ENCODE data around the gene GATC. TPM values are rescaled to one million over a fixed set of nuclear protein-coding genes. Genes with fewer than 3 reads are reported as not detected.

The GATC gene
- 10 to 100 TPM; 27.3 to 32.3 TPM for total RNA-seq

- POLR2A ChIA-PET: no interaction called here
- DNase-seq: peak; percentile 88
- Mint-ChIP-seq H3K27ac (peak within 1 kb of the TSS; percentile 99), H3K9me3 (no peaks in the 10 kb centered on the region), H3K4me1 (peaks cover 43% of the 10 kb centered on the region), H3K36me3 (ENCODE audit: low read depth) (peaks cover 38% of the 10 kb centered on the region), H3K4me3 (peak within 1 kb of the TSS; percentile 99), H3K27me3 (no peaks in the 10 kb centered on the region)
- CTCF ChIA-PET: interaction anchor here (0.6 to 2.6 kb wide), 3 partner anchors 12 to 37 kb away, joined by 3 to 8 read pairs (median 4); partner anchors contain the start of gene SRSF9
Observed at GRCh38 chr12:120445911-120446843, at the start of gene GATC, which contains the start of gene TRIAP1. TSS of gene GATC (plus strand) at chr12:120446444. CDS start at chr12:120446481, 37 bp downstream. TSS of gene TRIAP1 (minus strand) at chr12:120446384. CDS start at chr12:120446372, 12 bp downstream.

- CTCF ChIA-PET: interaction anchor here (0.6 kb wide), 1 partner anchor 102 kb away, joined by 3 read pairs; no protein-coding TSS in a partner anchor
- no peak overlapping the region for H3K27ac Mint-ChIP-seq
- H3K27me3 Mint-ChIP-seq: peaks cover 19% of the 10 kb centered on the region
Observed at GRCh38 chr12:120397824-120398540, 48.3 kb upstream of the GATC start.

GRCh38 chr12:120399531-120399930 lies 46.7 kb upstream of the GATC start:
- ChIA-PET CTCF (interaction anchor here (0.6 kb wide), 2 partner anchors 177 to 201 kb away, joined by 3 to 4 read pairs; no protein-coding TSS in a partner anchor), POLR2A (interaction anchor here (0.6 kb wide), 1 partner anchor 97 kb away, joined by 7 read pairs; the partner anchor contains the start of gene SIRT4)
- no peak for DNase-seq
- Mint-ChIP-seq H3K36me3 (ENCODE audit: low read depth) (no peaks in the 10 kb centered on the region), H3K27ac (no peak overlapping the region), H3K4me3 (no peak overlapping the region), H3K4me1 (peaks cover 3% of the 10 kb centered on the region), H3K27me3 (peaks cover 16% of the 10 kb centered on the region), H3K9me3 (peaks cover 4% of the 10 kb centered on the region)

More at GRCh38 chr12:120397824-120398540, 48.3 kb upstream of the GATC start:
- Mint-ChIP-seq H3K4me3 (no peak overlapping the region), H3K9me3 (no peaks in the 10 kb centered on the region), H3K4me1 (no peaks in the 10 kb centered on the region), H3K36me3 (ENCODE audit: low read depth) (no peaks in the 10 kb centered on the region)
- POLR2A ChIA-PET: no interaction called here
- DNase-seq: no peak

- Mint-ChIP-seq H3K27ac (no peak overlapping the region), H3K9me3 (peaks cover 4% of the 10 kb centered on the region), H3K36me3 (ENCODE audit: low read depth) (no peaks in the 10 kb centered on the region), H3K4me1 (peaks cover 3% of the 10 kb centered on the region), H3K27me3 (peaks cover 6% of the 10 kb centered on the region), H3K4me3 (no peak overlapping the region)
- DNase-seq: no peak
- POLR2A ChIA-PET: no interaction called here
- CTCF ChIA-PET: no interaction called here
Observed at GRCh38 chr12:120402217-120402616, 44.0 kb upstream of the GATC start.

- Mint-ChIP-seq H3K27ac (no peak overlapping the region), H3K9me3 (peaks cover 4% of the 10 kb centered on the region), H3K27me3 (peaks cover 2% of the 10 kb centered on the region), H3K36me3 (ENCODE audit: low read depth) (no peaks in the 10 kb centered on the region), H3K4me3 (no peak overlapping the region), H3K4me1 (peaks cover 3% of the 10 kb centered on the region)
- ChIA-PET POLR2A (no interaction called here), CTCF (interaction anchor here (1.0 to 2.3 kb wide), 2 partner anchors 9 to 26 kb away, joined by 3 to 5 read pairs; no protein-coding TSS in a partner anchor)
- no peak for DNase-seq
Observed at GRCh38 chr12:120403869-120404268, 42.4 kb upstream of the GATC start.

GRCh38 chr12:120404271-120404670 lies 42.0 kb upstream of the GATC start:
- peaks cover 4% of the 10 kb centered on the region for H3K9me3 Mint-ChIP-seq
- H3K36me3 Mint-ChIP-seq (ENCODE audit: low read depth): no peaks in the 10 kb centered on the region
- H3K4me1 Mint-ChIP-seq: peaks cover 3% of the 10 kb centered on the region
- POLR2A ChIA-PET: no interaction called here
- H3K27ac Mint-ChIP-seq: no peak overlapping the region
- H3K4me3 Mint-ChIP-seq: no peak overlapping the region
- peak; percentile 18 for DNase-seq
- CTCF ChIA-PET: interaction anchor here (1.0 to 2.3 kb wide), 2 partner anchors 10 to 26 kb away, joined by 3 to 5 read pairs; no protein-coding TSS in a partner anchor
- H3K27me3 Mint-ChIP-seq: peaks cover 2% of the 10 kb centered on the region

- peaks cover 4% of the 10 kb centered on the region for H3K9me3 Mint-ChIP-seq
- ChIA-PET CTCF (no interaction called here), POLR2A (no interaction called here)
- H3K4me3 Mint-ChIP-seq: no peak overlapping the region
- H3K27ac Mint-ChIP-seq: no peak overlapping the region
- no peaks in the 10 kb centered on the region for H3K36me3 Mint-ChIP-seq (ENCODE audit: low read depth)
- H3K4me1 Mint-ChIP-seq: peaks cover 3% of the 10 kb centered on the region
- DNase-seq: no peak
- H3K27me3 Mint-ChIP-seq: no peaks in the 10 kb centered on the region
Observed at GRCh38 chr12:120406069-120406468, 40.2 kb upstream of the GATC start.

- H3K36me3 Mint-ChIP-seq (ENCODE audit: low read depth): no peaks in the 10 kb centered on the region
- no peak for DNase-seq
- POLR2A ChIA-PET: no interaction called here
Observed at GRCh38 chr12:120406553-120406952, 39.7 kb upstream of the GATC start.

GRCh38 chr12:120408771-120409170 lies 37.5 kb upstream of the GATC start:
- Mint-ChIP-seq H3K9me3 (peaks cover 2% of the 10 kb centered on the region), H3K4me3 (no peak overlapping the region), H3K27ac (no peak overlapping the region), H3K36me3 (ENCODE audit: low read depth) (no peaks in the 10 kb centered on the region), H3K27me3 (no peaks in the 10 kb centered on the region), H3K4me1 (peaks cover 3% of the 10 kb centered on the region)
- no peak for DNase-seq
- ChIA-PET CTCF (no interaction called here), POLR2A (no interaction called here)

More at GRCh38 chr12:120406553-120406952, 39.7 kb upstream of the GATC start:
- H3K4me1 Mint-ChIP-seq: peaks cover 3% of the 10 kb centered on the region
- H3K27me3 Mint-ChIP-seq: no peaks in the 10 kb centered on the region
- peaks cover 4% of the 10 kb centered on the region for H3K9me3 Mint-ChIP-seq
- no peak overlapping the region for H3K4me3 Mint-ChIP-seq
- H3K27ac Mint-ChIP-seq: no peak overlapping the region
- CTCF ChIA-PET: interaction anchor here (1.8 kb wide), 1 partner anchor 24 kb away, joined by 5 read pairs; no protein-coding TSS in a partner anchor

- no peak for DNase-seq
- H3K4me1 Mint-ChIP-seq: no peaks in the 10 kb centered on the region
- CTCF ChIA-PET: no interaction called here
- H3K9me3 Mint-ChIP-seq: no peaks in the 10 kb centered on the region
- no peaks in the 10 kb centered on the region for H3K27me3 Mint-ChIP-seq
- H3K27ac Mint-ChIP-seq: no peak overlapping the region
- POLR2A ChIA-PET: no interaction called here
- H3K36me3 Mint-ChIP-seq (ENCODE audit: low read depth): no peaks in the 10 kb centered on the region
- H3K4me3 Mint-ChIP-seq: no peak overlapping the region
Observed at GRCh38 chr12:120412421-120412820, 33.8 kb upstream of the GATC start.

- no peaks in the 10 kb centered on the region for H3K36me3 Mint-ChIP-seq (ENCODE audit: low read depth)
- no peaks in the 10 kb centered on the region for H3K27me3 Mint-ChIP-seq
- no peaks in the 10 kb centered on the region for H3K9me3 Mint-ChIP-seq
- no peak for DNase-seq
- ChIA-PET CTCF (no interaction called here), POLR2A (no interaction called here)
- H3K4me3 Mint-ChIP-seq: no peak overlapping the region
- no peaks in the 10 kb centered on the region for H3K4me1 Mint-ChIP-seq
- no peak overlapping the region for H3K27ac Mint-ChIP-seq
Observed at GRCh38 chr12:120413901-120414695, 32.1 kb upstream of the GATC start.

- Mint-ChIP-seq H3K4me1 (no peaks in the 10 kb centered on the region), H3K9me3 (no peaks in the 10 kb centered on the region), H3K27ac (no peak overlapping the region), H3K36me3 (ENCODE audit: low read depth) (no peaks in the 10 kb centered on the region), H3K27me3 (no peaks in the 10 kb centered on the region), H3K4me3 (no peak overlapping the region)
- POLR2A ChIA-PET: no interaction called here
- CTCF ChIA-PET: interaction anchor here (0.5 to 1.2 kb wide), 2 partner anchors 12 to 100 kb away, joined by 3 to 4 read pairs; no protein-coding TSS in a partner anchor
- no peak for DNase-seq
Observed at GRCh38 chr12:120416490-120417216, 29.6 kb upstream of the GATC start.
